Measurements from ENCODE around the gene LRMDA. TPM values are rescaled to one million over a fixed set of nuclear protein-coding genes. Genes with fewer than 3 reads are reported as not detected.

The LRMDA gene
- total RNA-seq, 4 donors from 2014 or later, result 0.88 to 14.1 (median 5.1) TPM; not detected in 1

DNA sequence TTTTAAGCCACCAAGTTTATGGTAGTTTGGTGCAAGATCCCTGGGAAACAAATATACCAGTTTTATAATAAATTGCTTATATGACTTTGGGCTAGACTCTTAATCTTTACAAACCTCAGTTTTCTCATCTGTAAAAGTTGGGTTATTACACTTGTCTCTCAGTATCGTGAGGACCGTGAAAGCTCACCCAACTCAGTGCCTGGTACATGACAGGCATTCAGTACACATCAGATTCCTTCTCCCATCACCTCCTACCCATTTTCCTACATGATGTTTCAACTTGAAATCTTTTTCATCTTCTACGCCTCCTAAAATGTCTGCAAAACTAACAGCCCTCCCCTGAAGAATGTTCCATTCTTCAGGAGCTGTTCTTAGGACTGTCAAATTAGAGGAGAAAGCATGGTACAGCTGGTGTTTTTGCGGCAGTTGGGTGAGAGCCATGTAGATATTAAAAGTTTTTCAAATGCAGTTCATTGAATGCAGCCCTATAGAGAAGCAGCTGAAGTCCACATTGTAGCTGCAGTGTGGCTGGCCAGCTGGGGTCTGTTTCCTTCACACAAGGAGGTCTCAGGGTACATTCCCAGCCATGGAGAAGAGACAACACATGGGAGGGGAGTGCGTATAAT, 812.8 kb downstream of the LRMDA start:
- Histone ChIP-seq H3K9me3 (no peaks in the 10 kb centered on the region), H3K27ac (peak overlapping the region in 3 of 4 donors; percentile 16 to 61 (median 49)), H3K4me1 (peaks cover 0 to 16% (median 0%) of the 10 kb centered on the region in 3 donors), H3K27me3 (no peaks in the 10 kb centered on the region), H3K4me3 (no peak overlapping the region), H3K36me3 (no peaks in the 10 kb centered on the region)
- no peak for TF ChIP-seq POLR2A (IDR thresholded peaks at IDR 0.05)
- TF ChIP-seq, protein P1, sequence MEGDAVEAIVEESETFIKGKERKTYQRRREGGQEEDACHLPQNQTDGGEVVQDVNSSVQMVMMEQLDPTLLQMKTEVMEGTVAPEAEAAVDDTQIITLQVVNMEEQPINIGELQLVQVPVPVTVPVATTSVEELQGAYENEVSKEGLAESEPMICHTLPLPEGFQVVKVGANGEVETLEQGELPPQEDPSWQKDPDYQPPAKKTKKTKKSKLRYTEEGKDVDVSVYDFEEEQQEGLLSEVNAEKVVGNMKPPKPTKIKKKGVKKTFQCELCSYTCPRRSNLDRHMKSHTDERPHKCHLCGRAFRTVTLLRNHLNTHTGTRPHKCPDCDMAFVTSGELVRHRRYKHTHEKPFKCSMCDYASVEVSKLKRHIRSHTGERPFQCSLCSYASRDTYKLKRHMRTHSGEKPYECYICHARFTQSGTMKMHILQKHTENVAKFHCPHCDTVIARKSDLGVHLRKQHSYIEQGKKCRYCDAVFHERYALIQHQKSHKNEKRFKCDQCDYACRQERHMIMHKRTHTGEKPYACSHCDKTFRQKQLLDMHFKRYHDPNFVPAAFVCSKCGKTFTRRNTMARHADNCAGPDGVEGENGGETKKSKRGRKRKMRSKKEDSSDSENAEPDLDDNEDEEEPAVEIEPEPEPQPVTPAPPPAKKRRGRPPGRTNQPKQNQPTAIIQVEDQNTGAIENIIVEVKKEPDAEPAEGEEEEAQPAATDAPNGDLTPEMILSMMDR (IDR thresholded peaks at IDR 0.05), result no peak
- WGBS, 2 donors, result 74 to 76% methylated on average over 5 of the region's 5 CpGs
- intact Hi-C loops (cut with DNase I), result no loop called here
- DNase-seq, result no peak

DNA sequence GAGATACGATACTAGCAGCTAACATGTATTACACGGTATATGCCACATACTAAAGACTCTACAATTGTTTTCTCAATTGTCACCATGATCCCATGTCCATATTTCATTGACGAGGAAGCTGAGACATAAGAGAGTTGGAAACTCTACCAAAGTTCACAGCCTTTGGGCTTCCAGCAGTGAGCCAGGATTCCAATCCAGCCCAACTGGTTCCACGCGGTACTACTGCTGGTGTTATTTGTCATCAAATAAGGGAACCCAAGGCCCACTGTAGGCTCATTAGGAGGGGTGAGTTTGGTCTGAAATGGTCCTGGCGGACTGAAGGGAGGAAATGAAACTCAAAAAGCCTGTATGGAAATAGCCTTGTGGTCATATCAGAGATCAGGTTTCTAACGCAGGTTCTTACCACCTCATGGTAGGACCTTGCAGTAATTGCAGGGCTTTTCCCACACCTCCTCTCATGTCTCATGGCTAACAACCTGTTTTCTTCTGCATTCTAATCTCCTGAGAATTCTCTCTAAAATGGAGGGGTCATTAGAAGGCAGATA, 814.6 kb downstream of the LRMDA start:
- no peaks in the 10 kb centered on the region for H3K36me3 ChIP-seq
- WGBS, 2 donors, result 74 to 79% methylated on average over 6 to 7 of the region's 7 CpGs
- DNase-seq, result no peak
- no peak overlapping the region for H3K4me3 ChIP-seq
- H3K27me3 ChIP-seq, result no peaks in the 10 kb centered on the region
- H3K27ac ChIP-seq, result no peak overlapping the region
- TF ChIP-seq, protein P1 (IDR thresholded peaks at IDR 0.05), result no peak
- TF ChIP-seq POLR2A (IDR thresholded peaks at IDR 0.05), result no peak
- intact Hi-C loops (cut with DNase I), result no loop called here
- H3K9me3 ChIP-seq, result no peaks in the 10 kb centered on the region
- H3K4me1 ChIP-seq, result peaks cover 0 to 16% (median 0%) of the 10 kb centered on the region in 3 donors

DNA sequence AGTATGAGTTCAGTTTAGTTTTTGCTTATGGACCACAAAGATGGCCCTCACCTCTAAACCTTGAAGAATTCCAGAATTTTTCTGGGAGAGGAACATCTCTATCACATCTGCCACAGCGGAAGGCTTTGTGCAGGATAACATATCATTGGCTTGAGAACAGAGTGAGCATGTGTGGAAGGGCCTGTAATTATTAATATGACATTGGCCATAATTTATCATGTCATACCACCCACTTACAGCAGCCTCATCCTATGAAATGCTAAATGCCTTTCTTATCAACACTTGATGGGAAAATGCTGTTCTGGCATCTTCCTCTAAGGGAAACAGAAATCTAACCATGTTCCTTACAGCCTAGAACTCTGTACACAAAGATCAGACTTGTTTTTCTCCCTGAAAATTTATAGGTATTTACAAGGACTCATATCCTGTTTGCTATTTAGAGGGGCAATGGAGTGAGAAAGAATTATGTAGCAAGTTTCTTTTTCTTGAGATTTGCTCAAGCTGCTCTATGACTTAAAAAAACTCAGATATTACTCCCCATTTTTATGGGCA, 817.3 kb downstream of the LRMDA start:
- Histone ChIP-seq H3K9me3 (no peaks in the 10 kb centered on the region), H3K36me3 (no peaks in the 10 kb centered on the region), H3K27me3 (no peaks in the 10 kb centered on the region), H3K27ac (no peak overlapping the region), H3K4me3 (no peak overlapping the region), H3K4me1 (peaks cover 0 to 16% (median 0%) of the 10 kb centered on the region in 3 donors)
- WGBS, 2 donors, result 94 to 100% methylated on average over 1 of the region's 1 CpG
- DNase-seq, result no peak
- intact Hi-C loops (cut with DNase I), result no loop called here
- no peak for TF ChIP-seq POLR2A (IDR thresholded peaks at IDR 0.05)
- TF ChIP-seq, protein P1 (IDR thresholded peaks at IDR 0.05), result no peak

DNA sequence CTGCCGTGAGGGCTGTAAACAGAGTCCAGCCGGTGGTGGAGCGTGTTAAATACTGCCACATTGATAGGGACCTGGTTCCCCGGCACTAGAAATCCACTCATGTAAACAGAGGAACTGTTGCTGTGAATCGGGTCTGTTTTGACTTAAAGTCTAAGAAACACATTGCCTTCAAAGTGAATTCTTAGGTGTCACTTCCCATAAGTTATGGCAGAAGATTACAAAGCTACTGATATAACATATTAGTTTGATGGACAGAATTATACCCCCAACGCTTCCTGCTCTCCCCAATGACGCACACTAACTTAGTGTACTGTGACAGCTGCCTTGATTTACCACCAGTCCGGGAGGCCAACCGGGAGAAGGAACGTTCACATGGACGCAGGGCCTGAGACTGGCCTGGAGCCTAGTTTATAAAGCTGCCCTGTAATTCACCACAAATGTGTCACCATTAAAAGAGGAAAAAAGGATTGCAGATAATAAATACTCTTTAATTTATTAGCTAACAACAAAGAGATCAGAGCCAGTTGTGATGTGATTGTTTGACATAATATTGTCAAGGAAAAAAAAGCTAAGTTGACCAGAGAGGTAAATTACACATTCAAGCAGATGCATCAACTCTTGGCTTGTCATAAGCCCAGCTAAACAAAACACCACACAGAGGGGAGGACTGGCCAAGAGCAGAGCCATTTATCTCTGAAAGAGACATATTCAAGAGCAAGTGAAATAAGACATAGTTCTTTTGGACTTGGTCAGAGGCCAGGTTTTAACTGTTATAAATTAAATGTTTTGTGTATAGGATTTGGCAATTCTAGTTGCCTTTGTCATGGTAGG, 820.6 kb downstream of the LRMDA start:
- no peak for DNase-seq
- Histone ChIP-seq H3K9me3 (no peaks in the 10 kb centered on the region), H3K27me3 (no peaks in the 10 kb centered on the region), H3K4me1 (no peaks in the 10 kb centered on the region), H3K36me3 (no peaks in the 10 kb centered on the region), H3K27ac (peak overlapping the region in 3 of 4 donors; percentile 2 to 62 (median 59)), H3K4me3 (no peak overlapping the region)
- TF ChIP-seq, protein P1 (IDR thresholded peaks at IDR 0.05), result no peak
- TF ChIP-seq POLR2A (IDR thresholded peaks at IDR 0.05), result no peak
- 60 to 72% methylated on average over 11 of the region's 11 CpGs for WGBS, 2 donors
- intact Hi-C loops (cut with DNase I), result no loop called here

DNA sequence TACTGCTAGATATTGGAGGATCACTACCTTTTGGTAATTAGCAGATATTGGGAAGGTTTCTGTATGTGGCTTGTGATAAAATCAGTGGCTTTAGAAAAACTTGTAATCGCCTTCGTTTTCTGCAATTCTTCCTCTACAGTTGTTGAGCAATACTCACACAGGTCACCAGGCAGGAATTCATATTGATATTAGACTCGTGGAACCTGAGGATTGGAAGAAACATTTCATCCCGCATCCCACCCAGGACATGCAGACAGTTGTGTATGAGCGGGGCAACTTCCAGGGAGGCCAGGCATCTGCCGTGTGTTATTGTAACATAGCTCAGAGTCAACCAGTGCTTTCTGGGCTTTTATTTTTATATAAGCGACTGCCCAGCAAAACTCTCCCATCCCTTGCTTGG, 821.3 kb downstream of the LRMDA start:
- no peaks in the 10 kb centered on the region for H3K27me3 ChIP-seq
- no peak for DNase-seq
- WGBS, 2 donors, result 71 to 73% methylated on average over 6 to 7 of the region's 7 CpGs
- H3K36me3 ChIP-seq, result no peaks in the 10 kb centered on the region
- no peaks in the 10 kb centered on the region for H3K4me1 ChIP-seq
- peak overlapping the region in 3 of 4 donors; percentile 10 to 58 (median 25) for H3K27ac ChIP-seq
- no peak overlapping the region for H3K4me3 ChIP-seq
- TF ChIP-seq, protein P1 (IDR thresholded peaks at IDR 0.05), result no peak
- no peak for TF ChIP-seq POLR2A (IDR thresholded peaks at IDR 0.05)
- intact Hi-C loops (cut with DNase I), result no loop called here
- no peaks in the 10 kb centered on the region for H3K9me3 ChIP-seq
